Ovary (tissue), 9 donors: ENCODE data around the gene ARHGAP27. TPM values are rescaled to one million over a fixed set of nuclear protein-coding genes. Genes with fewer than 3 reads are reported as not detected.

Source experiments
- DNase-seq, 5 donors: peaks; one replicate each; pipeline ENCODE4 v3.0.0-alpha.2; 2019 to 2020
- H3K27ac ChIP-seq, 2 donors: fragments of 200-600 bp; one replicate each; pipeline versions ENCODE4 v1.5.1 to v1.8.0; 2019 to 2022
- H3K27me3 ChIP-seq: fragments of 200-600 bp; one replicate; pipeline ENCODE4 v1.8.0; 2022
- H3K36me3 ChIP-seq: fragments of 200-600 bp; sonication (generic); one replicate; pipeline ENCODE4 v1.5.1; 2019
- H3K4me1 ChIP-seq: one replicate; pipeline ENCODE4 v1.8.1; 2013; ENCODE audit warnings: mild to moderate bottlenecking, moderate library complexity; ENCODE audit not compliant: insufficient read depth
- H3K4me3 ChIP-seq: fragments of 200-600 bp; sonication (generic); one replicate; pipeline ENCODE4 v1.5.1; 2017
- H3K9me3 ChIP-seq, 2 donors: fragments of 200-600 bp in 1 of 2; sonication (generic) in 1 of 2; one replicate each; pipeline versions ENCODE4 v1.5.1 to v1.8.1; 2013 to 2019; ENCODE audit warnings: mild to moderate bottlenecking in 1 of 2, moderate library complexity in 1 of 2
- EP300 ChIP-seq: sonication (generic); formaldehyde crosslinking; IDR thresholded peaks from one replicate; pipeline ENCODE4 v1.6.1; 2017; ENCODE audit warnings: antibody characterized with exemption
- POLR2A ChIP-seq: fragments of 450-650 bp; IDR thresholded peaks from one replicate; pipeline ENCODE4 v1.6.1; 2017; ENCODE audit warnings: antibody characterized with exemption, mild to moderate bottlenecking, moderate library complexity
- WGBS, 3 donors: extraction: QIAGEN DNeasy Blood & Tissue Kit in 1 of 3; methylation state at CpG; one replicate each; pipeline versions ENCODE4 v1.1.5 to v1.1.7; 2013 to 2017; 5-methylcytosine and 5-hydroxymethylcytosine counted together
- intact Hi-C, 4 donors: fragments of 100-400 bp; cut with DNase I; formaldehyde crosslinking; loops; one replicate each; pipeline versions ENCODE4 v1.11.0 to v1.15.1; 2022 to 2023
- polyA plus RNA-seq, 2 donors: library from polyadenylated mRNA; stranded (reverse); fragments of 200-250 nt in 1 of 2; fragments of 350-450 nt in 1 of 2; fragmentation: Illumina TruSeq in 1 of 2; extraction: RNeasy Lipid Tissue Mini Kit (QIAGEN cat#74804) in 1 of 2; gene quantifications; one replicate each; pipeline ENCODE4 v1.2.3, GENCODE V29; 2013 to 2014
- total RNA-seq, 7 donors: library from RNA; depleted of rRNA in 2 of 7; stranded (reverse); fragments of >200 nt in 2 of 7; fragmentation: NEBNext Ultra II Directional in 3 of 7; extraction: Animal tissue kit (Norgen Biotek cat#: 25700) in 3 of 7; gene quantifications; one replicate each; pipeline versions ENCODE4 v1.1.0 to v1.2.4, GENCODE V29; 2016 to 2023
- TF ChIP-seq, protein P1 (sequence below), 3 donors: fragments of 450-650 bp in 2 of 3; fragments of 200-600 bp in 1 of 3; IDR thresholded peaks; one replicate each; pipeline versions ENCODE4 v1.5.1 to v1.8.0; 2016 to 2022; ENCODE audit warnings: antibody characterized with exemption in 3 of 3, mild to moderate bottlenecking in 1 of 3
- donor health status: DM: no; HTN: no; CAD: no; lungs with moderate emphysema.
- donor health status: DM: no; HTN: no; CAD: no.
- donor health status: Bipolar disorder and iron deficiency.
- donor health status: DM: yes; HTN: yes; CAD: no.
- donor health status: DM: no; HTN: no; CAD: no.
- donor health status: DM: yes; HTN: yes; CAD: no.

ARHGAP27 gene
- total and polyA plus RNA-seq, 9 donors, result 3.7 to 41.7 (median 8.7) TPM

GRCh38 chr17:45425125-45425983, 7.3 kb downstream of the ARHGAP27 start:
- WGBS, 3 donors, result 45 to 55% (median 53%) methylated on average over 15 to 18 of the region's 18 CpGs
- Histone ChIP-seq H3K4me1 (no peaks in the 10 kb centered on the region), H3K27me3 (no peaks in the 10 kb centered on the region), H3K9me3 (no peaks in the 10 kb centered on the region), H3K27ac (no peak overlapping the region), H3K36me3 (no peaks in the 10 kb centered on the region), H3K4me3 (no peak overlapping the region)
- TF ChIP-seq, protein P1, sequence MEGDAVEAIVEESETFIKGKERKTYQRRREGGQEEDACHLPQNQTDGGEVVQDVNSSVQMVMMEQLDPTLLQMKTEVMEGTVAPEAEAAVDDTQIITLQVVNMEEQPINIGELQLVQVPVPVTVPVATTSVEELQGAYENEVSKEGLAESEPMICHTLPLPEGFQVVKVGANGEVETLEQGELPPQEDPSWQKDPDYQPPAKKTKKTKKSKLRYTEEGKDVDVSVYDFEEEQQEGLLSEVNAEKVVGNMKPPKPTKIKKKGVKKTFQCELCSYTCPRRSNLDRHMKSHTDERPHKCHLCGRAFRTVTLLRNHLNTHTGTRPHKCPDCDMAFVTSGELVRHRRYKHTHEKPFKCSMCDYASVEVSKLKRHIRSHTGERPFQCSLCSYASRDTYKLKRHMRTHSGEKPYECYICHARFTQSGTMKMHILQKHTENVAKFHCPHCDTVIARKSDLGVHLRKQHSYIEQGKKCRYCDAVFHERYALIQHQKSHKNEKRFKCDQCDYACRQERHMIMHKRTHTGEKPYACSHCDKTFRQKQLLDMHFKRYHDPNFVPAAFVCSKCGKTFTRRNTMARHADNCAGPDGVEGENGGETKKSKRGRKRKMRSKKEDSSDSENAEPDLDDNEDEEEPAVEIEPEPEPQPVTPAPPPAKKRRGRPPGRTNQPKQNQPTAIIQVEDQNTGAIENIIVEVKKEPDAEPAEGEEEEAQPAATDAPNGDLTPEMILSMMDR (IDR thresholded peaks at IDR 0.05), result no peak
- no peak for TF ChIP-seq POLR2A
- TF ChIP-seq EP300, result no peak
- no peak for DNase-seq
- intact Hi-C loops, result no loop called here

GRCh38 chr17:45424769-45425124, 7.9 kb downstream of the ARHGAP27 start:
- Histone ChIP-seq H3K27me3 (no peaks in the 10 kb centered on the region), H3K4me3 (no peak overlapping the region), H3K36me3 (no peaks in the 10 kb centered on the region), H3K9me3 (no peaks in the 10 kb centered on the region), H3K4me1 (no peaks in the 10 kb centered on the region), H3K27ac (no peak overlapping the region)
- no peak for DNase-seq
- WGBS, 3 donors, result 93 to 94% (median 93%) methylated on average over 6 of the region's 6 CpGs
- intact Hi-C loops, result no loop called here
- TF ChIP-seq, protein P1 (IDR thresholded peaks at IDR 0.05), result no peak
- TF ChIP-seq EP300, result no peak
- no peak for TF ChIP-seq POLR2A

- 81 to 100% (median 92%) methylated on average over 1 of the region's 1 CpG for WGBS, 3 donors
- Histone ChIP-seq H3K27ac (no peak overlapping the region), H3K4me3 (no peak overlapping the region), H3K4me1 (no peaks in the 10 kb centered on the region), H3K9me3 (no peaks in the 10 kb centered on the region), H3K36me3 (no peaks in the 10 kb centered on the region), H3K27me3 (no peaks in the 10 kb centered on the region)
- TF ChIP-seq EP300, result no peak
- TF ChIP-seq, protein P1 (IDR thresholded peaks at IDR 0.05), result no peak
- no peak for TF ChIP-seq POLR2A
- intact Hi-C loops, result no loop called here
- DNase-seq, result no peak
These were observed 8.7 kb downstream of the ARHGAP27 start for GRCh38 chr17:45423975-45424335.

DNA sequence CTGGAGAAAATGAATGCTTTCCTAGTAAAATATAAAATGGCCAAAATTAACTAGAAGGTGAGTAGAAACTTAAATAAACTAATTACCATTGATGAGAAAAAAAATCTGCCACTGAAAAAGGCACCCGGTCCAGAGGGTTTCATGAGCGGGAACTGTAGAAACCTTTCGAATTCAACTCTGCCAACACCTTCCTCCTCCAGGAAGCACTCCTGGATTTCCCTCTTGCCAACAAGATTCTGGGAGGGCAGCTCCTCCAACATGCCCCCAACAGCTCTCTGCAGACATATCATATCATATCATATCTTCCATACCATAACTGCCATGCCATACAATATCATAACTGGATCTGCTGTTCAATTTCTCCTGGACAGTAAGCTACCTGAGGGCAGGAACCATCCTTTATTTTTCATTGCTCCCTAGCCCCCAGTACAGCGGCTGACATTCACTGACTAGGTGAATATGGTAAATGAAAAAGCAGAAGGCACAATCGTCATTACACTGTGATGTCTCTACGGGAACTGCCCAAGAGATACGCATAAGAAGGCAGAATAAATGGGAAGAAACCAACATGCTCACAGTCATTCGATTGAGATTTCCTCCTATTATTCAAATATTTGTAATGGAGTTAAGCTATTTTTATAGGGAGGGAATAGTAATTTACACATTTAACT, 9.2 kb downstream of the ARHGAP27 start:
- 69 to 77% (median 73%) methylated on average over 8 of the region's 8 CpGs for WGBS, 3 donors
- H3K36me3 ChIP-seq, result no peaks in the 10 kb centered on the region
- no peak for DNase-seq

More for the DNA sequence above, 9.2 kb downstream of the ARHGAP27 start:
- Histone ChIP-seq H3K4me3 (no peak overlapping the region), H3K27me3 (no peaks in the 10 kb centered on the region), H3K9me3 (no peaks in the 10 kb centered on the region), H3K4me1 (no peaks in the 10 kb centered on the region), H3K27ac (no peak overlapping the region)
- TF ChIP-seq POLR2A, result no peak
- no peak for TF ChIP-seq EP300
- TF ChIP-seq, protein P1 (IDR thresholded peaks at IDR 0.05), result no peak
- intact Hi-C loops, result no loop called here
